GM19351 (cell line): ENCODE measurements around the gene UBE2R2.
"Not testable (repeated sequence)": the region's sequence is repeated elsewhere in the genome, so short reads cannot be mapped to it uniquely, and the experiment has no call there.

Experiments used
- ATAC-seq: cut with Tn5 transposase; IDR thresholded peaks from one replicate; pipeline ENCODE4 v1.9.1; 2021; ENCODE audit warnings: mild to moderate bottlenecking, moderate library complexity; ENCODE audit not compliant: unreplicated experiment

UBE2R2 gene

DNA sequence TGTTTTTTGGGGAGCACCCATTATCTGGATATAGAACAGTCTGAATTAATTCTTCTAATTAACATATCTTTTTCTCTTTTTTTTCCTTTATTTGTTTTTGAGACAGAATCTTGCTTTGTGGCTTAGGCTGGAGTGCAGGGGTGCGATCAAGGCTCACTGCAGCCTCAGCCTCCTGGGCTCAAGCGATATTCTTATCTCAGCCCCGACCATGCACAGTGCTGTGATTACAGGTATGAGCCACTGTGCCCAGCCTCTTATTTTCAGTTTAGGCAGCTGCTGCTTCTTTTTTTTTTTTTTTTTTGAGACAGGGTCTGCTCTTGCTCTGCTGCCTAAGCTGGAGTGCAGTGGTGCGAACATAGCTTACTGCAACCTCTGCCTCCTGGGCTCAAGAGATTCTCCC is 20.2 kb downstream of the UBE2R2 start:
- ATAC-seq, result no peak

DNA sequence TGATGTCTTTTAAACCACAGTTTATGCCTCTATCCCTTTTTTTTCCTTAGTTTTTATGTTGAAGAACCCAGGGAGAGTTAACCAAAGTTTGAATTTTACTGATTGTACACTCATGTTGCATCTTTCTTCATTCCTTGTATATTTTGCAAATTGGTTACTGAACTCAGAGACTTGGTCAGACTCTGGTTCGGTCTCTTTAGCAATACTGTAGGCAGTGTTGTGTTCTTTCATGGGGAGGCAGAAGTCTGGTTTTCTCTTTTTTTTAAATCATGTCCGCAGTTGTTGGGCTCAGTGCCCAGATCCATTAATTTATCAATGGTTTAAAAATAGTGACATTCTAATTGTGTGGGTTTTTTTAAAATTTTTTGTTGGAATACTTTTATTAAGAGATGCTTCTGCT is 23.4 kb downstream of the UBE2R2 start:
- ATAC-seq, result no peak

DNA sequence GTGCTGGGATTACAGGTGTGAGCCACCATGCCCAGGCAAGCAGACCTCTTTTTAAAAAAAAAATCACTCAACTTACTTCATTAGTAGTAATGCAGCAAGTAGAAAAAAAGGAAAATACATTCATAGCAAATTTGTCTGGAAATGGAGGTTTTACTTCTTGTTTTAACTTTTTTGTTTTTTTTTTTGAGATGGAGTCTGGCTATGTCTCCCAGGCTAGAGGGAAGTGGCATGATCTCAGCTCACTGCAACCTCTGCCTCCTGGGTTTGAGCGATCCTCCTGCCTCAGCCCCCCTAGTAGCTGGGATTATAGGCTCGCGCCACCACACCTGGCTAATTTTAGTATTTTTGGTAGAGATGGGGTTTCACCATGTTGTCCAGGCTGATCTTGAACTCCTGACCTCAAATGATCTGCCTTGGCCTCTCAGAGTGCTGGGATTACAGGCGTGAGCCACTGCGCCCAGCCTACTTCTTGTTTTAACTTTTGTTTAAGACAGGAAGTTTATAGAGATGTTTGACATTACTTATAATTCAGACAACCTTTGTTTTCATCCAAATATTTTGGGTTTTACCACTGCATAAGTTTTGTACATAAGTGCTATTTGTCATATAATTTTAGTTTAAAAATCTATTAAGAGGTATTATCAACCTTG is 26.5 kb downstream of the UBE2R2 start:
- ATAC-seq, result no peak

DNA sequence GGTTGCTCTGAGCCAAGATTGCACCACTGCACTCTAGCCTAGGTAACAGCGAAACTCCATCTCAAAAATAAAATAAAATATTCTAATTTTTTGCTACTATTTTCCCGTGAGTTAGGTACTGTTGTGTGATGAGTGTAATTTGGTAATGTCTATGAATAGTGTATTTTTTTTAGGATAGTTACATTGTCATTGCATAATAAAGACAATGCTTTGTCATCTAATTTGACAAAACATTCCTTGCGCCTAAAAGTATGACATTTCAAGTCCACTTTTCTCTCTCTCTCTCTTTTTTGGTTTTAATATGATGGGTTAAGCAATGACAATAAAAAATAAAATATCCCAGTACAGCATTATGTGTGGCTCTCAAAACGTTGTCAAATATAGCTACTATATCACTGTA is 29.3 kb downstream of the UBE2R2 start:
- ATAC-seq, result no peak

DNA sequence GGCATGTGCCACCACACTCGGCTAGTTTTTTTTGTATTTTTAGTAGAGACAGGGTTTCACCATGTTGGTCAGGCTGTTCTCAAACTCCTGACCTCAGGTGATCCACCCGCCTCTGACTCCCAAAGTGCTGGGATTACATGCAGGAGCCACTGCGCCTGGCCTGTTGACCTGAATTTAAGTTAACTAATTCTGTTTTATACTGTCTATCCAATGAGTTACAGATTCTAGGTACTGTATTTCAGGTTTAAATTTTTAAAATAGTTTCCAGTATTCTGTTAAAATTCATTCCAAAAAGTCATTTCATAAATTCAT is 30.9 kb downstream of the UBE2R2 start:
- not testable (repeated sequence) for ATAC-seq

DNA sequence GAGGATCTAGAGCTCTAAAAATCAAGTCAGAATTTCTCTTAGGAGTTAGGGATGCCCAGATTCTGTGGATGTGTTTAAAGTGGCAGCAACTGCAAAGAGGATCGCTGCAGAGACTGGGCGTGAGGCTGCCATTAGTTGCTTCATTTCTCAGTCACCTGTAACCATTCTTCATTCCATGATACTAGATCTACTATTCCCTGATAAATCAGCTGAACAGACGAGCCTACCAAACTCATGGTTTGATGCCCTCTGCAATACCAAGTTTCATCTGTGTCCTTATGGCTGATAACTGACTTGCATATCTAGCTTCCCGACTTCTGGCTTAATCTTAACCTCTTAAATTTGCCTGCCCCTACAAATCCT is 33.3 kb downstream of the UBE2R2 start:
- ATAC-seq, result no peak

DNA sequence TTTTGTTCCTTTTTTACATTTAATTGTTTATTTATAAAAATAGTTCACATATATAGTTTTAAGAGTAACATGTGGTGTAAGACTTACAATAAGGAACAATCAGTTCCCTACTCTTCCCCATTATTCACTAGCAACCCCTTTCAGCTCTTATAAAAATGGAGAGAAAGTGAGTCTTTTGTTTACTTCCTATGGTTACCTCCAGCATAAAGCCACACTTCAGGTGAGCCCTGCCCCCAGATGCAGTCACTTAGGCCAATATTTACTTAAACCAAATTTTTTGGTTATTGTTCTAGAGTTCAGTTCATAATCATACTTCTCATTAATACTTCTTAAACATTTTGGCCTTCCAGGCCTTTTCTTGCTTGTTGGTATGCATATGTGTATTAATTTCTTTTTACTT is 33.7 kb downstream of the UBE2R2 start:
- ATAC-seq, result no peak

DNA sequence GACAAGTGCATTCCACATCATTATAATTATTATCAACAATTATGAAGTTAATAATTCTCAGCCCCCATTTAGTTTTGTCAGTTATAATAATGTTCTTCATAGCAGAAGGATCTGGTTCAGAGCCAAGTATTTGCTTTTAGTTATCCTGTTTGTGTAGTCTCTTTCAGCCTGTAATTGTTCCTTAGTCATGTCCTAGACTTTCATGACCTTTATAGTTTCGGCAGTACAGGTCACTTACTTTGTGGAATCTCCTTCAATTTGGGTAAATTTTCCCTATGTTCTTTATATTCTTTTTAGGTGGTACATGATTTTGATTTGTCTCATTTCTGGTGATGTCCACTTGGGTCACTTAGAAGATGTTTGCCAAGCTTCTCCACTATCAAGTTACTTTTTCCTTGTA is 34.3 kb downstream of the UBE2R2 start:
- no peak for ATAC-seq

DNA sequence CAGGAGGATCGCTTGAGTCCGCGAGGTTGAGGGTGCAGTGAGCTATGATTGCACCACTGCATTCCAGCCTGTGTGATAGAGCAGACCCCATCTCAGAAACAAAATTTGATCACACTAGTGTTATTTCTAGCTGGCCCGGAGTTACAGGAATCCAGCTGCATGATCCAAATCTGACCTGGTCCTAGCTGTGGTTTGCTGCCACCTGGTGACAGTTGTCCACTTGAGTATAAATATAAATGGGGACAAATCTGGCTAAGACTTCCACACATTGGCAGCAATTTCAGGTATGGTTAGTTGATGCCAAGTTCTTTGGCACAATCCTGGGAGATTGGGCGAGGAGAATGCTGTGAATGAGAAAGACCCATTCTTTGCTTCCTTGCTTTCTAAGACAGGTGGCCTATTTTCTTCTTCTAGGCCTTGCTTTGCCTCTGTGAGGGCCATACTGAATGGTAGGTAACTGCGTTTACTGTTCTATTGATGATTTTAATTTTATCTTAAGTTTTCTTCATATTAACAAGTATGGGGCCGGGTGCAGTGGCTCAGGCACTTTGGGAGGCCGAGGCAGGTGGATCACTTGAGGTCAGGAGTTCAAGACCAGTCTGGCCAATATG is 35.4 kb downstream of the UBE2R2 start:
- ATAC-seq, result no peak

DNA sequence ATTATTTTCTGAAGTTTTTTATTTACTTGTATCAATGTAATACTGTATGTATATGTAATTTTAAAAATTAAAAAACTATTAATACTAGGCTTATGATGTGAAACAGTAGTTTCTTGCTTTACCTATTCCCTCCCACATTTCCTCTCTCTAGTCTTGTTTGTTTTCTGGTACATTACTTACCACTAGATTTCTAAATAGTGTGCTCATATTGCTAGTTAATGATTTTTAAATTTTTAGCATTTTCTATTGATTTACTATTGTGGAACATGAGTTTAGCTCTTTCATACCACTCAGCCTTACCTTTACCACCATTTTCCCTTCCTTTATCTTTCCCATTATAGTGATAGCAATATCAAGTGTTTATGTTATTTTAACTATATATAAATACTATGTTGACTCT is 39.3 kb downstream of the UBE2R2 start:
- no peak for ATAC-seq

DNA sequence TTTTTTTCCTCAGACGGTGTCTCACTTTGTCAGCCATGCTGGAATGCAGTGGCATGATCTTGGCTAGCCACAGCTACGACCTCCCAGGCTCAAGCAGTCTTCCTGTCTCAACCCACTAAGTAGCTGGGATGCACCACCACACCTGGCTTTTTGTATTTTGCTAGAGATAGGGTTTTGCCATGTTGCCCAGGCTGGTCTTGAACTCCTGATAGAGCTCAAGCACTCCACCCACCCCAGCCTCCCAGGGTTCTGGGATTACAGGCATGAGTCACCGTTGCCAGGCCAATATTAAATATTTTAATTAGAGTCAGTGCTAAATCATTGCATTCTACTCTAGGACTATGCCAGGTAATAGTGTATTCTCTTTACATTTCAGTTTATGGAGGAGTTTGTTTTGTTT is 41.5 kb downstream of the UBE2R2 start:
- no peak for ATAC-seq

DNA sequence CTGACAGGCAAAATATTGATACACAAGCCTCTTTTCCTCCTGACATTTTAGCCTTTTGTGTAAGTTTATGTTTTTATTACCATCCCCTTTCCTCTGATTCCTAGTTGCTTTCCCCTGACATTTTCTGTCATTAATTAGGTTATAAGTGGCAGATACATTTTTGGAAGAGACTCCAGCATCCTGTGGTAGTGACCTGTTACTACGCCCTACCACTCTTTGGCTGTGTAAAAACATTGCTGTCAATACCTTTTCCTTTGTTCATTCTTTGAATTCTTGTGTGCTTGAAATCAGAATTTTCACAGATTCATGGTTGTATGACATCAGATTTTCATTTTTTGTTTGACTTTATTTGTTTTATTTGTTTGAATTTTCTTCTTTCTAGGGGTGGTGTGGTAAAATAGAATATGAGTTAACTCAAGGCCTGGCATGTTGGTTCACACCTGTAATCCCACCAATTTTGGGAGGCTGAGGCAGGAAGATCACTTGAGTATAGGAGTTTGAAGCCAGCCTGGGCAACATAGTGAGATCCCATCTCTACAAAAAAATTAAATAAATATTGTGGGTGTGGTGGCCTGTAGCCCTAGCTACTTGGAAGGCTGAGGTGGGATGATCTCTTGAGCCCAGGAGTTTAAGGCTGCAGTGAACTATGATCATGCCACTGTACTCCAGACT is 43.4 kb downstream of the UBE2R2 start:
- ATAC-seq, result no peak

DNA sequence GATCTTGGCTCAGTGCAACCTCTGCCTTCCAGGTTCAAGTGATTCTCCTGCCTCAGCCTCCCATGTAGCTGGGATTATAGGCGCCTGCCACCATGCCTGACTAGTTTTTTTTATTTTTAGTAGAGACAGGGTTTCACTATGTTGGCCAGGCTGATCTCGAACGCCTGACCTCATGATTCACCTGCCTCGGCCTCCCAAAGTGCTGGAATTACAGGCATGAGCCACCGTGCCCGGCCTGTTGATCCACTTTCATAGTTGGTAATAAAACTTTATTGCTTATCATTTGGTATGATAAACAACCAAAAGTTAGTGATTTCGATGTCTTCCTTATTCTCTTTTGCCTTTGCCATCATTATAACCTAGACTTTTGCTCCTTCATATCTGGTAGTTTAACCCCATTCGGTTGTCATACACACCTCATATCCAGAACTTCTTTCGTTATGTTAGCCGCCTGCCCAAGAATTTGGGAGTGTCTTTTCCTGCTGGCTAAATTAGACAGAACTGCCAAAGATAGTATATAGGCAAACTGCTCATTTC is 45.0 kb downstream of the UBE2R2 start:
- no peak for ATAC-seq

DNA sequence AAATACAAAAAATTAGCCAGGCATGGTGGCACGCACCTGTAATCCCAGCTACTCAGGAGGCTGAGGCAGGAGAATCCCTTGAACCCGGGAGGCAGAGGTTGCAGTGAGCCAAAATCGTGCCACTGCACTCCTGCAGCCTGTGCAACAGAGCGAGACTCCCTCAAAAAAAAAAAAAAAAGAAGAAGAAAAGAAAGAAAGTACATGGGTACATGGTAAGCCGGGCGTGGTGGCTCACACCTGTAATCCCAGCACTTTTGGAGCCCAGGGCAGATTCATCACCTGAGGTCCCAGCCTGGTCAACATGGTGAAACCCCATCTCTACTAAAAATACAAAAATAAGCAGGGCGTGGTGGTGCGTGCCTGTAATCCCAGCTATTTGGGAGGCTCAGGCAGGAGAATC is 46.1 kb downstream of the UBE2R2 start:
- ATAC-seq, result not testable (repeated sequence)

DNA sequence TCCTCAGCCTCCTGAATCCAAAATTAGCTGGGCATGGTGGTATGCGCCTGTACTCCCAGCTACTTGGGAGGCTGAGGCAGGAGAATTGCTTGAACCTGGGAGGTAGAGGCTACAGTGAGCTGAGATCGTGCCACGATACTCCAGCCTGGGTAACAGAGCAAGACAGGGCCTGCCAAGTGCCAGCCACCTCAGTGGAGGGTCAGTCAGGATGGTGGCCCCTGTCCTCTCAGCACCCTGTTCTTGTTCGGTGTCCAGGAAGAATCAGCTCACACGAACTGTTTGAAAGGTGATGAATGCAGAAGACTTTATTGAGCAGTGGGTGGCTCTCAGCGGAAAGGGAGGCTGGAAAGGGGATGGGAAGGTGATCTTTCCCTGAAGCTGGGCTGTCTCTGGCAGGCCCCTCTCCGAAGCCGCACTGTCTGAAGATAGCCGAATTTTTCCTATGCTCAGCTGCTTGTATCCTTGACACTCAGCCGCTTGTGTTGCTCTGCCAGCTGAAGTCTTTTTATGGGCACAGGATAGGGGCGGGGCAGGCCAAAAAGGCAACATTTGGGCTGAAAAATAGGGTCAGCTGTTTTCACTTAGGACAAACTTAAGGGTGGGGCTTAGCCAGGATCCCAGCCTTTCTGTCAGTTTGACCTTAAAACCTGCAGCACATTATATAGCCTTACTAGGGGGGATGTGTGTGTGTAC is 50.9 kb downstream of the UBE2R2 start:
- ATAC-seq, result no peak

DNA sequence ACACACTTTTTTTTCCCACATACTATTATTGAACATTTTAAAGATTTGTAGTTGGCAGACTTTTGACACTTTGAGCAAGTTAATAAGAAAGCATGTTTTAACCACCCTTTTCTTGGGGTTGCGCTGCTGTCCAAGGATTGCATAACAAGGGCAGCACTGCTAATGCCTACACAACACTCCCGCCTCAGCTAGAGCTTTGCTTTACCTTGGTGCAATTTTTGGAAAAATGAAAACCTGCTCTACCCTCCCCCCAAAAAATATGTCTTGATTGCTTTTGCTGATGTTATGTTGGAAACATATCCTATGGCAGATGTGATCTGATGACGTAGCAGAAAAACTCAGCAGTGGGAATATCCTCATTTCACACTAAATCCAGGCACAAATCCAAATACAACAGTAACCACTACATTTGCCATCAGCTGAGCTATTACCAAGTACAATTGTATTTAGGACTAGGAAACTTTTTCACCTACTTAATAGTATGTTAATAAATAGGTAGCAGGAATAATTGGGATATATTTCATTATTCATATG is 51.5 kb downstream of the UBE2R2 start:
- ATAC-seq, result no peak

DNA sequence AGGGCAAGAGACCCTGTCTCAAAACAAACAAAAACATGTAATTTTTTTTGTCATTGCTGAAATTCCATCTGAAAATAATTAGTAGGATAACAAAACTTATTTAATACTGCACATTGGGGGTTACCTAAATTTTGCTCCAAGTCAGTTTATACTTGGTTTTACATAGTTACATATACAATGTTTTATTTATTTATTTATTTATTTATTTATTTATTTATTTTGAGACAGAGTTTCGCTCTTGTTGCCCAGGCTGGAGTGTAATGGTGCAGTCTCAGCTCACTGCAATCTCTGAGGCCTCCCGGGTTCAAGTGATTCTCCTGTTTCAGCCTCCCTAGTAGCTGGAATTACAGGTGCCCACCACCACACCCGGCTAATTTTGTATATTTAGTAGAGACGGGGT is 52.3 kb downstream of the UBE2R2 start:
- not testable (repeated sequence) for ATAC-seq

DNA sequence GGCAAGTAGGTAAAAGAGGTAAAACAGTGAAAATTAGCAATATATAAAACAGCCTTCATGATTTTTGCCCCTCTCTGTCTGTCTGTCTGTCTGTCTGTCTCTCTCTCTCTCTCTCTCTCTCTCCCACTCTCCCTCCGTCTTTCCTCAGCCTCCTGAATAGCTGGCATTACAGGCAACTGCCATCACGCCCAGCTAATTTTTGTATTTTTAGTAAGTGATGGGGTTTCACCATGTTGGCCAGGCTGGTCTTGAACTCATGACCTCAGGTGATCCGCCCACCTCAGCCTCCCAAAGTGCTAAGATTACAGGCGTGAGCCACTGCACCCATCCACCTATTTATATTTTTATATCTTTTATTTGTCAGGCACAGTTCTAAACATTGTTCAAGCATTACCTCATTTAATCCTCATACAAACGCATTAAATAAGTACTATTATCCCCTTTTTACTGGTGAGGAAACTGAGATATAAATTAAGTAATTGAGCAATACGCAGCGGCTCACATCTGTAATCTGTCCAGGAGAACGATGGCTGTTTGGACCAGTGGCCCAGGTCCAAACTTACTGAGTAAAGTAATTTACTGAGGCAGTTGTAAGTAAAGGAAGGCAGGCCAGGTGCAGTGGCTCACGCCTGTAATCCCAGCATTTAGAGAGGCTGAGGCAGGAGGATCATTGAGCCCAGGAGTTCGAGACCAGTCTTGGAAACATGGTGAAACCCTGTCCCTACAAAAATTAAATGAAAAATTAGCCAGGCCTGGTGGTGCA is 60.9 kb downstream of the UBE2R2 start:
- ATAC-seq, result no peak

DNA sequence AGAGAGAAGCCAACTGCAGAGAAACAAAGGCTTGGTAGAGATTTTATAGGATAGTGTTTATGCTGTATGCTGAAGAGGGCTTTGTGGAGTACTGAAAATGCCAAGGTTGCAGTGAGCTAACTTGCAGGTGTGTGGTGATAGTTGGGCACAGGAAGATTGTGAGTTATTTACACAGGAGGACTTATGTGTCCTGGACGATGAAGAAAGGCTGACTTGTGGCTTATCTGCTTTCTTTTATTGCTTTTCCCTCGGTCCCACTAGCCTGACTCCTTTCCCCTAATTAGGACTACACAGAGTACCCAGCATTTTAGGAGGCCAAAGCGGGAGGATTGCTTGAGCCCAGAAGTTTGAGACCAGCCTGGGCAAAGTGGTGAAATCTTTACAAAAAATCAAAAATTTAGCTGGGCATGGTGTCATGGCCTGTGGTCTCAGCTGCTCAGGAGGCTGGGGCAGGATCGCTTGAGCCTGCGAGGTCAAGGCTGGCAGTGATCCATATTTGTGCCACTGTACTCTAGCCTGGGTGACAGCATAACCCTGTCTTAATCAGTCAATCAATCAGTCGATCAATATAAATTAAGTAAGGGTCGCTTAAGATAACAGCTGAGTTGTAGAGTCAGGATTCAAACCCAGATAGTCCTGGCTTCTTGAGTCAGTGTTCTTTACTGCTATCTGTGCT is 61.9 kb downstream of the UBE2R2 start:
- no peak for ATAC-seq
